ENCODE data around the gene RER1.
"Not testable (repeated sequence)": the region's sequence is repeated elsewhere in the genome, so short reads cannot be mapped to it uniquely, and the experiment has no call there.

RER1 gene

GRCh38 chr1:2439369-2439768 is 47.7 kb downstream of the RER1 start:
- no peak for TF ChIP-seq CTCF (conservative IDR thresholded peaks at IDR 0.05; ENCODE audit: low read depth, low read length)
- DNase-seq (ENCODE audit: low read depth): no peak

GRCh38 chr1:2440346-2440745 is 48.7 kb downstream of the RER1 start:
- not testable (repeated sequence) for H3K4me3 ChIP-seq (ENCODE audit: low read depth, low read length); DNase-seq (ENCODE audit: low read depth)

More at GRCh38 chr1:2439369-2439768, 47.7 kb downstream of the RER1 start:
- H3K4me3 ChIP-seq (ENCODE audit: low read depth, low read length): no peak overlapping the region

- TF ChIP-seq CTCF (conservative IDR thresholded peaks at IDR 0.05; ENCODE audit: low read depth, low read length): no peak
- DNase-seq (ENCODE audit: low read depth): peak; percentile 39
- no peak overlapping the region for H3K4me3 ChIP-seq (ENCODE audit: low read depth, low read length)
Observed at GRCh38 chr1:2441746-2442145, 50.1 kb downstream of the RER1 start.

- no peak for TF ChIP-seq CTCF (conservative IDR thresholded peaks at IDR 0.05; ENCODE audit: low read depth, low read length)
- no peak overlapping the region for H3K4me3 ChIP-seq (ENCODE audit: low read depth, low read length)
- DNase-seq (ENCODE audit: low read depth): no peak
Observed at GRCh38 chr1:2442661-2443060, 51.0 kb downstream of the RER1 start.

GRCh38 chr1:2443277-2444137 is 51.9 kb downstream of the RER1 start:
- no peak overlapping the region for H3K4me3 ChIP-seq (ENCODE audit: low read depth, low read length)
- no peak for DNase-seq (ENCODE audit: low read depth)
- TF ChIP-seq CTCF (conservative IDR thresholded peaks at IDR 0.05; ENCODE audit: low read depth, low read length): no peak

- H3K4me3 ChIP-seq (ENCODE audit: low read depth, low read length): no peak overlapping the region
- no peak for TF ChIP-seq CTCF (conservative IDR thresholded peaks at IDR 0.05; ENCODE audit: low read depth, low read length)
- no peak for DNase-seq (ENCODE audit: low read depth)
Observed at GRCh38 chr1:2444138-2444591, 52.5 kb downstream of the RER1 start.

- no peak overlapping the region for H3K4me3 ChIP-seq (ENCODE audit: low read depth, low read length)
- TF ChIP-seq CTCF (conservative IDR thresholded peaks at IDR 0.05; ENCODE audit: low read depth, low read length): no peak
- DNase-seq (ENCODE audit: low read depth): no peak
Observed at GRCh38 chr1:2445162-2445822, 53.7 kb downstream of the RER1 start.
